Activated CD4-positive, alpha-beta T cell treated with anti-CD3 and anti-CD28 coated beads, Interleukin-2, amount 50 U/mL, for 24 hours (primary cell): ENCODE data around the gene HES3.
A peak's percentile ranks its signal among the peaks of the same experiment; 100 is the strongest.
"Not testable (repeated sequence)": the region's sequence is repeated elsewhere in the genome, so short reads cannot be mapped to it uniquely, and the experiment has no call there.

Source experiments
- DNase-seq, 2 donors: peaks; one replicate each; pipeline ENCODE4 v3.0.0-alpha.2; 2020; ENCODE audit warnings: low read depth in 1 of 2, low spot score in 1 of 2

Gene HES3

GRCh38 chr1:6218375-6219164, 25.4 kb upstream of the HES3 start:
- DNase-seq = no peak

GRCh38 chr1:6219641-6220040, 24.3 kb upstream of the HES3 start:
- DNase-seq = not testable (repeated sequence)

GRCh38 chr1:6220236-6220635, 23.7 kb upstream of the HES3 start:
- no peak for DNase-seq

GRCh38 chr1:6221210-6221784, 22.7 kb upstream of the HES3 start:
- DNase-seq = no peak

- no peak for DNase-seq
Observed at GRCh38 chr1:6222636-6223035, 21.3 kb upstream of the HES3 start.

GRCh38 chr1:6223617-6224016, 20.4 kb upstream of the HES3 start:
- no peak for DNase-seq

GRCh38 chr1:6224718-6225117, 19.3 kb upstream of the HES3 start:
- no peak for DNase-seq

- no peak for DNase-seq
Observed at GRCh38 chr1:6225651-6226050, 18.3 kb upstream of the HES3 start.

- no peak for DNase-seq
Observed at GRCh38 chr1:6233376-6233775, 10.6 kb upstream of the HES3 start.

GRCh38 chr1:6234502-6235295, 9.3 kb upstream of the HES3 start:
- DNase-seq = no peak

- peak in 1 of 2 donors; percentile 4 for DNase-seq
Observed at GRCh38 chr1:6235296-6235677, 8.7 kb upstream of the HES3 start.

- DNase-seq = no peak
Observed at GRCh38 chr1:6237093-6237492, 6.9 kb upstream of the HES3 start.

GRCh38 chr1:6239213-6239752, 4.7 kb upstream of the HES3 start:
- DNase-seq = no peak

GRCh38 chr1:6239950-6240768, 3.8 kb upstream of the HES3 start:
- DNase-seq = no peak

- DNase-seq = no peak
Observed at GRCh38 chr1:6241107-6241886, 2.7 kb upstream of the HES3 start.

- no peak for DNase-seq
Observed at GRCh38 chr1:6241887-6242740, 1.9 kb upstream of the HES3 start.

- DNase-seq = no peak
Observed at GRCh38 chr1:6243053-6243834, 735 bp upstream of the HES3 start.

GRCh38 chr1:6244401-6245049, 546 bp downstream of the HES3 start:
- no peak for DNase-seq
